ENCODE data around the gene HPSE2.

DNA sequence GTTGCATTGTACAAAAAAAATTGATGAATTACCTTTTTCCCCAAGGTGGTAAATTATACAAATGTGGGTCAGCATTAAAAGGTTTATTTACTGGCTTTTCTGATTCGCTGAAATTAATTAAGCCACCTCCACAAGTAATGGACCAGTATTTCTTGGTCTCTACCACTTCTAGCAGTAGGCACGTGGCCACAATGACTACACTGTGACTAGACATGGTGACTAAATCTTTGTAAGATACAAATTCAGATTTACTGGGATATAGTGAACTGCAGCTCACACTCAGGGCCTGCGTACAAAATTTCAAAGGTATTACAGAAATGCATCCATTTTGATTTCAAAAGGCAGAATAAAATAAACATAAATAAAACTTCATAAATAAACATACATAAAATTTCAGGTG lies 10.9 kb downstream of the HPSE2 start:
- TF ChIP-seq, protein P1, sequence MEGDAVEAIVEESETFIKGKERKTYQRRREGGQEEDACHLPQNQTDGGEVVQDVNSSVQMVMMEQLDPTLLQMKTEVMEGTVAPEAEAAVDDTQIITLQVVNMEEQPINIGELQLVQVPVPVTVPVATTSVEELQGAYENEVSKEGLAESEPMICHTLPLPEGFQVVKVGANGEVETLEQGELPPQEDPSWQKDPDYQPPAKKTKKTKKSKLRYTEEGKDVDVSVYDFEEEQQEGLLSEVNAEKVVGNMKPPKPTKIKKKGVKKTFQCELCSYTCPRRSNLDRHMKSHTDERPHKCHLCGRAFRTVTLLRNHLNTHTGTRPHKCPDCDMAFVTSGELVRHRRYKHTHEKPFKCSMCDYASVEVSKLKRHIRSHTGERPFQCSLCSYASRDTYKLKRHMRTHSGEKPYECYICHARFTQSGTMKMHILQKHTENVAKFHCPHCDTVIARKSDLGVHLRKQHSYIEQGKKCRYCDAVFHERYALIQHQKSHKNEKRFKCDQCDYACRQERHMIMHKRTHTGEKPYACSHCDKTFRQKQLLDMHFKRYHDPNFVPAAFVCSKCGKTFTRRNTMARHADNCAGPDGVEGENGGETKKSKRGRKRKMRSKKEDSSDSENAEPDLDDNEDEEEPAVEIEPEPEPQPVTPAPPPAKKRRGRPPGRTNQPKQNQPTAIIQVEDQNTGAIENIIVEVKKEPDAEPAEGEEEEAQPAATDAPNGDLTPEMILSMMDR (IDR thresholded peaks at IDR 0.05), result no peak
- TF ChIP-seq POLR2A (IDR thresholded peaks at IDR 0.05), result no peak
